Psoas muscle (tissue), 8 donors: Measurements from ENCODE around the gene C12orf56. TPM values are rescaled to one million over a fixed set of nuclear protein-coding genes. Genes with fewer than 3 reads are reported as not detected.

Experiments
- ATAC-seq, 4 donors: fragments of 200-7000 bp; cut with Tn5 transposase; one replicate each; pipeline ENCODE4 v1.9.1; 2020; ENCODE audit warnings: moderate library complexity in 3 of 4, mild to moderate bottlenecking in 2 of 4
- DNase-seq, 2 donors: peaks; one replicate each; pipeline ENCODE4 v3.0.0-alpha.2; 2020
- H3K27ac ChIP-seq: fragments of 200-600 bp; one replicate; pipeline ENCODE4 v1.8.0; 2022
- H3K27me3 ChIP-seq, 3 donors: fragments of 200-600 bp in 1 of 3; one replicate each; pipeline versions ENCODE4 v1.6.1 to v1.8.0; 2013 to 2022; ENCODE audit warnings: low read length in 2 of 3, mild to moderate bottlenecking in 2 of 3, moderate library complexity in 1 of 3; ENCODE audit not compliant: insufficient read depth in 3 of 3
- H3K36me3 ChIP-seq, 2 donors: fragments of 200-600 bp in 1 of 2; one replicate each; pipeline versions ENCODE4 v1.6.1 to v1.8.0; 2013 to 2022; ENCODE audit warnings: low read depth in 1 of 2, mild to moderate bottlenecking in 1 of 2, moderate library complexity in 1 of 2; ENCODE audit not compliant: insufficient read depth in 1 of 2
- H3K4me1 ChIP-seq: fragments of 200-600 bp; one replicate; pipeline ENCODE4 v1.8.0; 2022
- H3K4me3 ChIP-seq: fragments of 200-600 bp; one replicate; pipeline ENCODE4 v1.8.0; 2022; ENCODE audit warnings: mild to moderate bottlenecking
- H3K9me3 ChIP-seq: fragments of 200-600 bp; one replicate; pipeline ENCODE4 v1.8.0; 2022
- WGBS, 3 donors: extraction: QIAGEN DNeasy Blood & Tissue Kit; methylation state at CpG; one replicate each; pipeline versions ENCODE4 v1.1.6 to v1.1.7; 2013; 5-methylcytosine and 5-hydroxymethylcytosine counted together
- intact Hi-C, 2 donors: fragments of 100-400 bp; cut with DNase I; formaldehyde crosslinking; loops; one replicate each; pipeline versions ENCODE4 v1.11.0 to v1.14.2; 2022
- long read RNA-seq, 2 donors: library from polyadenylated mRNA; unstranded; transcript quantifications; one replicate each; pipeline ENCODE4 v2.0.0, GENCODE V29; 2021
- polyA plus RNA-seq, 3 donors: library from polyadenylated mRNA; stranded (reverse); fragments of 200-250 nt; gene quantifications; one replicate each; pipeline ENCODE4 v1.2.3, GENCODE V29; 2013
- total RNA-seq, 4 donors: library from RNA; stranded (reverse); fragmentation: NEBNext Ultra II Directional in 2 of 4; extraction: Animal tissue kit (Norgen Biotek cat#: 25700) in 2 of 4; gene quantifications; one replicate each; pipeline versions ENCODE4 v1.2.1 to v1.2.4, GENCODE V29; 2021 to 2023
- TF ChIP-seq, protein P1 (sequence below): fragments of 200-600 bp; IDR thresholded peaks from one replicate; pipeline ENCODE4 v1.8.0; 2022; ENCODE audit warnings: antibody characterized with exemption
- donor health status: healthy with polysubstance abuse.
- donor health status: DM: no; HTN: no; CAD: no; lungs with moderate emphysema.
- donor health status: Bipolar disorder and iron deficiency.
- donor health status: healthy.
- donor health status: DM: yes; HTN: yes; CAD: no.
- donor health status: DM: no; HTN: no; CAD: no.
- donor health status: DM: no; HTN: no; CAD: no.
- donor health status: DM: yes; HTN: yes; CAD: no.

The C12orf56 gene, protein sequence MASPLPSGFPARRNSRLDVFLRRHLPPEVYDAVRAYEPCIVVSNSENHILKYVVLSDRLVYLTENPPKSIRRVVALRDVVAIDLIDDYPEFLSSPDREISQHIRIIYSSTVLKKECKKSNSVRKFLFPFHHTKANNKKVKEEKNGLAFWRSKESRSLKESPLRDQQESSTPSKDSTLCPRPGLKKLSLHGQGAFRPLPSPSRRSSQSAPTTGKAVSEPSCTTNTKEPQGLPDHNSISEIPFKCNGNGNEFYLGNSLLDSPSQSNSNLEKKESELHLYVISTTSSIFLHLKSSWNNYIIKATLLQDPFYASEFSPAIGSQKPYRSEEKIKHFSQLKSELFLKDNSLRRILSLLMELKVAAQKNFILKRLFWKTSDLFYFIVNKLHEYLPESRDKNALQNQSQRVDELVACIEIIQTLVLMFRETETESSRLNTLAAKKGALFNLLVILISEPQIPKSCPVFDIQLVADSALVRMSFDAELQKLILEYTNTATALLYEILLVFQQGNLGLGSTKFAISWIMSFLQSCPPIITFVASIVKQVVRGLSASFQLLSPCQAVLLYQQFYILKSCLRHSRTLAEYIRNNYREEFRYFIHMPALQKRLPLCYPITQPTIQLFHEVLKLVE
- not detected for total RNA-seq
- under 1 TPM in 1 of 3 donors, not detected in 2; 0.09 TPM for polyA plus RNA-seq
- long read RNA-seq, donor 1, result 0 reads
- long read RNA-seq, donor 2, result 0 reads

- H3K27ac ChIP-seq, result no peak within 1 kb of the TSS
- TF ChIP-seq, protein P1, sequence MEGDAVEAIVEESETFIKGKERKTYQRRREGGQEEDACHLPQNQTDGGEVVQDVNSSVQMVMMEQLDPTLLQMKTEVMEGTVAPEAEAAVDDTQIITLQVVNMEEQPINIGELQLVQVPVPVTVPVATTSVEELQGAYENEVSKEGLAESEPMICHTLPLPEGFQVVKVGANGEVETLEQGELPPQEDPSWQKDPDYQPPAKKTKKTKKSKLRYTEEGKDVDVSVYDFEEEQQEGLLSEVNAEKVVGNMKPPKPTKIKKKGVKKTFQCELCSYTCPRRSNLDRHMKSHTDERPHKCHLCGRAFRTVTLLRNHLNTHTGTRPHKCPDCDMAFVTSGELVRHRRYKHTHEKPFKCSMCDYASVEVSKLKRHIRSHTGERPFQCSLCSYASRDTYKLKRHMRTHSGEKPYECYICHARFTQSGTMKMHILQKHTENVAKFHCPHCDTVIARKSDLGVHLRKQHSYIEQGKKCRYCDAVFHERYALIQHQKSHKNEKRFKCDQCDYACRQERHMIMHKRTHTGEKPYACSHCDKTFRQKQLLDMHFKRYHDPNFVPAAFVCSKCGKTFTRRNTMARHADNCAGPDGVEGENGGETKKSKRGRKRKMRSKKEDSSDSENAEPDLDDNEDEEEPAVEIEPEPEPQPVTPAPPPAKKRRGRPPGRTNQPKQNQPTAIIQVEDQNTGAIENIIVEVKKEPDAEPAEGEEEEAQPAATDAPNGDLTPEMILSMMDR, result no peak
- no peaks in the 10 kb centered on the region for H3K4me1 ChIP-seq
- peak within 1 kb of the TSS; percentile 56 for H3K4me3 ChIP-seq
- ATAC-seq (peak in 1 of 4 donors; percentile 40), DNase-seq (peak in 1 of 2 donors; percentile 16)
- 1 to 4% (median 3%) methylated on average over 40 to 66 of the region's 66 CpGs for WGBS, 3 donors
- no peaks in the 10 kb centered on the region for H3K36me3 ChIP-seq
- H3K27me3 ChIP-seq, result peaks cover 0 to 30% (median 6%) of the 10 kb centered on the region in 3 donors
- intact Hi-C loops, result loop anchor here in 1 of 2 donors (10.0 kb wide), 1 partner anchor 556 kb away; no protein-coding TSS in a partner anchor
- H3K9me3 ChIP-seq, result no peaks in the 10 kb centered on the region
Observed at GRCh38 chr12:64390275-64390851, at the start of gene C12orf56. TSS of gene C12orf56 (minus strand) at chr12:64390758. CDS start at chr12:64390565, 193 bp downstream.

DNA sequence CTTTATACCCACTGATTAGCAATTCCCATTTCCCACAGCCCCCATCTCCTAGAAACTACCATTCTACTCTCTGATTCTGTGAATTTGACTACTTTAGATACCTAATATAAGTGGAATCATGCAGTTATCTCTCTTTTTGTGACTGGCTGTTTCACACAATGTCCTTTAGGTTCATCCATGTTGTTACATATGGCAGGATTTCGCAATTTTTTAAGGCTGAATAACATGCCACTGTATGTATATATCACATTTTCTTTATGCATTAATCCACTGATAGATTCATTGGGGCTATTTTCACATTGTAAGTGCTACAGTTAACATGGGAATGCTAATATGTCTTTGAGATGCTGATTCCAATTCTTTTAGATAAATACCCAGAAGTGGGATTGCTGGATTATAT, 49.5 kb upstream of the C12orf56 start:
- ATAC-seq (no peak), DNase-seq (no peak)
- H3K4me3 ChIP-seq, result no peak overlapping the region
- H3K9me3 ChIP-seq, result no peaks in the 10 kb centered on the region
- WGBS, 3 donors, result 99 to 100% (median 100%) methylated on average over 1 of the region's 1 CpG
- TF ChIP-seq, protein P1, result no peak
- H3K27ac ChIP-seq, result no peak overlapping the region
- H3K36me3 ChIP-seq, result peaks cover 20 to 100% of the 10 kb centered on the region in 2 donors
- no peaks in the 10 kb centered on the region for H3K27me3 ChIP-seq
- intact Hi-C loops, result no loop called here
- H3K4me1 ChIP-seq, result no peaks in the 10 kb centered on the region

- no peaks in the 10 kb centered on the region for H3K9me3 ChIP-seq
- intact Hi-C loops, result loop anchor here in 1 of 2 donors (10.0 kb wide), 1 partner anchor 311 kb away; no protein-coding TSS in a partner anchor
- ATAC-seq, result no peak
- 91 to 96% (median 93%) methylated on average over 5 of the region's 5 CpGs for WGBS, 3 donors
- H3K4me1 ChIP-seq, result no peaks in the 10 kb centered on the region
- H3K36me3 ChIP-seq, result peaks cover 28 to 100% of the 10 kb centered on the region in 2 donors
- no peak overlapping the region for H3K27ac ChIP-seq
- no peak for DNase-seq
- TF ChIP-seq, protein P1, result no peak
- no peak overlapping the region for H3K4me3 ChIP-seq
- no peaks in the 10 kb centered on the region for H3K27me3 ChIP-seq
Observed at GRCh38 chr12:64433915-64434314, 43.4 kb upstream of the C12orf56 start.

DNA sequence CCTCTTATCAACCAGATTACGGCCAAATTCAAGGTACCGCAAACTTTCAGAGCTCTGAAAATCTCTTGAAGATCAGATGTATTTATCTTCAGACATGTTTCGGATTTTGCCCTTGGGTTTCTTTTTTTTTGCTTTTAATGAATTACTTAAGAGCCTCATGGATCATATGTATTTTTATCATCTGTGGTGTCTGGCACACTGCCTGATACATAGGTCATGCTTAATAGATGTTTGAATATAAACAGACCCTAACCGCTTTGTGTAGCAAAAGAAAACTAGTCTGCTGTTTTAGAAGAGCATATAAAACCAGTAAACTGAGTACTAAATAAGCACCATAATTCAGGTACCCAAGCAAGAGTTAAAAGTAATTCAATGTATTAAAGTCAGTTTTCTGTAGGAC, 41.2 kb upstream of the C12orf56 start:
- intact Hi-C loops, result loop anchor here in 1 of 2 donors (10.0 kb wide), 1 partner anchor 313 kb away; no protein-coding TSS in a partner anchor
- Histone ChIP-seq H3K27ac (no peak overlapping the region), H3K4me1 (no peaks in the 10 kb centered on the region), H3K36me3 (peaks cover 24 to 100% of the 10 kb centered on the region in 2 donors), H3K9me3 (no peaks in the 10 kb centered on the region), H3K27me3 (no peaks in the 10 kb centered on the region), H3K4me3 (no peak overlapping the region)
- no peak for ATAC-seq
- no peak for DNase-seq
- 96 to 99% (median 97%) methylated on average over 4 of the region's 4 CpGs for WGBS, 3 donors
- TF ChIP-seq, protein P1, result no peak
